OCI-LY1 (cell line): ENCODE data around the gene CYP4Z1.
"Not testable (repeated sequence)": the region's sequence is repeated elsewhere in the genome, so short reads cannot be mapped to it uniquely, and the experiment has no call there.

Source experiments
- H2AFZ ChIP-seq: fragments of 200-600 bp; sonication (generic), shearing (Covaris generic); 2 replicates; pipeline ENCODE4 v1.6.0; 2014; ENCODE audit warnings: antibody characterized with exemption, mild to moderate bottlenecking, low read length
- H3F3A ChIP-seq: fragments of 200-600 bp; sonication (generic), shearing (Covaris generic); 2 replicates; pipeline ENCODE4 v1.6.0; 2014; ENCODE audit warnings: mild to moderate bottlenecking, antibody characterized with exemption, low read length, moderate library complexity; ENCODE audit not compliant: insufficient read depth
- H3K27ac ChIP-seq: fragments of 200-600 bp; sonication (generic); 2 replicates; pipeline ENCODE4 v1.5.1; 2014; ENCODE audit warnings: low read length, mixed run types, mild to moderate bottlenecking, low read depth; ENCODE audit not compliant: poor library complexity, severe bottlenecking
- H3K27me3 ChIP-seq: fragments of 200-600 bp; sonication (generic); 2 replicates; pipeline ENCODE4 v1.6.0; 2014; ENCODE audit warnings: antibody characterized with exemption, mild to moderate bottlenecking, low read length, moderate library complexity; ENCODE audit not compliant: insufficient read depth
- H3K36me3 ChIP-seq: fragments of 200-600 bp; sonication (generic); 2 replicates; pipeline ENCODE4 v1.6.1; 2014; ENCODE audit warnings: mild to moderate bottlenecking, antibody characterized with exemption, low read length, moderate library complexity, mixed read lengths; ENCODE audit not compliant: insufficient read depth
- H3K4me1 ChIP-seq: fragments of 200-600 bp; sonication (generic); 2 replicates; pipeline ENCODE4 v1.5.1; 2014; ENCODE audit warnings: mild to moderate bottlenecking, low read length, moderate library complexity; ENCODE audit not compliant: insufficient read depth, severe bottlenecking
- H3K4me2 ChIP-seq: fragments of 200-600 bp; sonication (generic), shearing (Covaris generic); 2 replicates; pipeline ENCODE4 v1.6.1; 2014; ENCODE audit warnings: low read length
- H3K4me3 ChIP-seq: fragments of 200-600 bp; sonication (generic); 2 replicates; pipeline ENCODE4 v1.5.1; 2014; ENCODE audit warnings: low read length, low read depth, mild to moderate bottlenecking, mixed read lengths; ENCODE audit not compliant: poor library complexity, severe bottlenecking
- H3K79me2 ChIP-seq: fragments of 200-600 bp; shearing (Covaris generic); 2 replicates; pipeline ENCODE4 v1.6.1; 2016; ENCODE audit warnings: mixed run types, low read length, mixed read lengths; ENCODE audit not compliant: insufficient read depth
- H3K9ac ChIP-seq: fragments of 200-600 bp; sonication (generic), shearing (Covaris generic); 2 replicates; pipeline ENCODE4 v1.6.1; 2014; ENCODE audit warnings: mild to moderate bottlenecking, low read length, mixed read lengths
- H3K9me2 ChIP-seq: fragments of 200-600 bp; sonication (generic), shearing (Covaris generic); 2 replicates; pipeline ENCODE4 v1.6.1; 2014; ENCODE audit warnings: low read depth, mild to moderate bottlenecking, low read length, mixed read lengths
- H3K9me3 ChIP-seq: fragments of 200-600 bp; shearing (Covaris generic); 2 replicates; pipeline ENCODE4 v1.6.1; 2014; ENCODE audit warnings: low read length, mixed read lengths
- H4K20me1 ChIP-seq: fragments of 200-600 bp; sonication (generic), shearing (Covaris generic); 2 replicates; pipeline ENCODE4 v1.6.0; 2016; ENCODE audit warnings: mild to moderate bottlenecking, low read length; ENCODE audit not compliant: insufficient read depth
- CTCF ChIP-seq: fragments of 200-600 bp; sonication (generic), shearing (Covaris generic); IDR thresholded peaks from 2 replicates; pipeline ENCODE4 v1.5.1; 2017; ENCODE audit warnings: mild to moderate bottlenecking, antibody characterized with exemption, low read length, moderate library complexity, mixed read lengths
- EZH2 ChIP-seq: fragments of 200-600 bp; sonication (generic), shearing (Covaris generic); IDR thresholded peaks from 2 replicates; pipeline ENCODE4 v1.8.0; 2017; ENCODE audit warnings: borderline replicate concordance, mixed run types, mild to moderate bottlenecking, antibody characterized with exemption, low read length, moderate library complexity, mixed read lengths

Gene CYP4Z1

GRCh38 chr1:47147047-47147785, 80.2 kb downstream of the CYP4Z1 start:
- Histone ChIP-seq H3K27me3 (no peaks in the 10 kb centered on the region), H3F3A (no peaks in the 10 kb centered on the region), H3K9me3 (no peaks in the 10 kb centered on the region), H3K4me2 (no peak overlapping the region), H3K27ac (no peak overlapping the region), H3K9me2 (no peaks in the 10 kb centered on the region), H3K4me3 (no peak overlapping the region), H2AFZ (no peak overlapping the region), H3K4me1 (no peaks in the 10 kb centered on the region), H3K36me3 (no peaks in the 10 kb centered on the region), H4K20me1 (no peaks in the 10 kb centered on the region), H3K79me2 (no peaks in the 10 kb centered on the region), H3K9ac (no peak overlapping the region)
- TF ChIP-seq EZH2 (no peak), CTCF (no peak)

GRCh38 chr1:47149162-47149561, 82.1 kb downstream of the CYP4Z1 start:
- not testable (repeated sequence) for H3K9ac ChIP-seq, H2AFZ ChIP-seq

DNA sequence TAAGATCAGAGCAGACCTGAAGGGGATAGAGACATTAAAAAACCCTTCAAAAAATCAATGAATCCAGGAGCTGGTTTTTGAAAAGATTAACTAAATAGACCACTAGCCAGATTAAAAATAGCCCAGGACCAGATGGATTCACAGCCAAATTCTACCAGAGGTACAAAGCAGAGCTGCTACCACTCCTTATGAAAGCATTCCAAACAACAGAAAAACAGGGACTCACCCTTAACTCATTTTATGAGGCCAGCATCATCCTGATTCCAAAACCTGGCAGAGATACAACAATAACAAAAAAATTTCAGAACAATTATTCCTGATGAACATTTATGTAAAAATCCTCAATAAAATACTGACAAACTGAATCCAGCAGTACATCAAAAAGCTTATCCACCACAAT, 89.4 kb downstream of the CYP4Z1 start:
- H3K27me3 ChIP-seq, H3K4me1 ChIP-seq, H2AFZ ChIP-seq, H4K20me1 ChIP-seq, H3K9ac ChIP-seq, H3F3A ChIP-seq, H3K9me3 ChIP-seq, H3K36me3 ChIP-seq, H3K4me2 ChIP-seq, H3K4me3 ChIP-seq, H3K79me2 ChIP-seq, H3K27ac ChIP-seq, H3K9me2 ChIP-seq: not testable (repeated sequence)

More at GRCh38 chr1:47149162-47149561, 82.1 kb downstream of the CYP4Z1 start:
- not testable (repeated sequence) for H4K20me1 ChIP-seq, H3K9me3 ChIP-seq, H3K36me3 ChIP-seq, H3F3A ChIP-seq, H3K4me1 ChIP-seq, H3K79me2 ChIP-seq, H3K4me3 ChIP-seq, H3K27me3 ChIP-seq, H3K4me2 ChIP-seq, H3K27ac ChIP-seq, H3K9me2 ChIP-seq

GRCh38 chr1:47157957-47158356, 90.9 kb downstream of the CYP4Z1 start:
- not testable (repeated sequence) for H3K4me3 ChIP-seq, H3K79me2 ChIP-seq, H3K27me3 ChIP-seq

More at GRCh38 chr1:47157957-47158356, 90.9 kb downstream of the CYP4Z1 start:
- not testable (repeated sequence) for H3K4me2 ChIP-seq, H3K9me2 ChIP-seq, H3K27ac ChIP-seq, H2AFZ ChIP-seq, H3K9ac ChIP-seq, H3K36me3 ChIP-seq, H3K4me1 ChIP-seq, H4K20me1 ChIP-seq, H3K9me3 ChIP-seq, H3F3A ChIP-seq
